Brain microvascular endothelial cell (primary cell): Measurements from ENCODE around the gene WDR37.

Experiments used
- DNase-seq: peaks from one replicate; pipeline ENCODE4 v3.0.0-alpha.2; 2020
- H3K27ac ChIP-seq: fragments of 250-450 bp; sonication (Bioruptor Pico); 2 replicates; pipeline ENCODE4 v1.5.1; 2020; ENCODE audit warnings: mild to moderate bottlenecking, moderate library complexity
- H3K27me3 ChIP-seq: fragments of 250-450 bp; sonication (Bioruptor Pico); replicated peaks from 2 replicates; pipeline ENCODE4 v1.5.1; 2020; ENCODE audit warnings: mild to moderate bottlenecking
- H3K36me3 ChIP-seq: fragments of 250-450 bp; sonication (Bioruptor Pico); replicated peaks from 2 replicates; pipeline ENCODE4 v1.5.1; 2020; ENCODE audit warnings: mild to moderate bottlenecking
- H3K4me3 ChIP-seq: 2 replicates; pipeline ENCODE4 v1.5.1; 2011; ENCODE audit warnings: low read depth, mild to moderate bottlenecking, control low read depth, low read length, moderate library complexity
- in situ Hi-C: cut with HindIII; loops from 2 replicates; pipeline ENCODE4 v1.10.0; 2017; ENCODE audit warnings: low sequenced_read_pairs, low pct_ligation_motif_present
- TF ChIP-seq, protein P1 (sequence below): IDR thresholded peaks from 2 replicates; pipeline ENCODE4 v1.5.1; 2011; ENCODE audit warnings: low read depth, mild to moderate bottlenecking, moderate library complexity, low read length, control low read depth, inconsistent platforms; ENCODE audit errors: missing control alignments

WDR37 gene

DNA sequence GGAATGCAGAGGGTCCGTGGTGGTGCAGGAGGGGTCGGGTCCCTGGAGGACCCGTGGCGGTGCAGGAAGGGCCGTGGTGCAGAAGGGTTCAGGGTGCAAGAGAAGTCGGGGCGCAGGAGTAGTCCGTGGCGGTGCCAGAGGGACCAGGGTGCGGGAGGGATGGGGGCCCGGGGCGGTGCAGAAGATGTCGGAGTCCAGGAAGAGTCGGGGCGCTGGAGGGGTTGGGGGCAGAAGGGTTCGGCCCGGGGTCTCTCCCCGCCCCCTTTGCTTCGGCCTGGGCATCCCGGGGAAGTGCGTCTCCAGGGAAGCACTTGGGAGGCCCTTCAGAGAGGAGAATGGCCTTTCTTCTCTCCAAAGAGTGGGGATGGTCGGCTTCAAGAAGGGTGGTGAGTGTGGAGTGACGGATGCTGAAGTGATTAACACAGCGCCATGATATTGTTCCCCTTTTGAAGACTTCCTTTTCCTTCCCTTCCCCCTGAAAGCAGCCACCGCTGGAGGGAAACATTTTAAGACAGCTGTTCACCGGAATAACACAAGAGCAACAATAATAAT lies 997 bp downstream of the WDR37 start:
- no peaks in the 10 kb centered on the region for H3K27me3 ChIP-seq
- TF ChIP-seq, protein P1, sequence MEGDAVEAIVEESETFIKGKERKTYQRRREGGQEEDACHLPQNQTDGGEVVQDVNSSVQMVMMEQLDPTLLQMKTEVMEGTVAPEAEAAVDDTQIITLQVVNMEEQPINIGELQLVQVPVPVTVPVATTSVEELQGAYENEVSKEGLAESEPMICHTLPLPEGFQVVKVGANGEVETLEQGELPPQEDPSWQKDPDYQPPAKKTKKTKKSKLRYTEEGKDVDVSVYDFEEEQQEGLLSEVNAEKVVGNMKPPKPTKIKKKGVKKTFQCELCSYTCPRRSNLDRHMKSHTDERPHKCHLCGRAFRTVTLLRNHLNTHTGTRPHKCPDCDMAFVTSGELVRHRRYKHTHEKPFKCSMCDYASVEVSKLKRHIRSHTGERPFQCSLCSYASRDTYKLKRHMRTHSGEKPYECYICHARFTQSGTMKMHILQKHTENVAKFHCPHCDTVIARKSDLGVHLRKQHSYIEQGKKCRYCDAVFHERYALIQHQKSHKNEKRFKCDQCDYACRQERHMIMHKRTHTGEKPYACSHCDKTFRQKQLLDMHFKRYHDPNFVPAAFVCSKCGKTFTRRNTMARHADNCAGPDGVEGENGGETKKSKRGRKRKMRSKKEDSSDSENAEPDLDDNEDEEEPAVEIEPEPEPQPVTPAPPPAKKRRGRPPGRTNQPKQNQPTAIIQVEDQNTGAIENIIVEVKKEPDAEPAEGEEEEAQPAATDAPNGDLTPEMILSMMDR, result no peak
- no peak for DNase-seq
- peak overlapping the region; percentile 100 for H3K27ac ChIP-seq
- no peaks in the 10 kb centered on the region for H3K36me3 ChIP-seq
- peak overlapping the region; percentile 98 for H3K4me3 ChIP-seq
- in situ Hi-C loops, result no loop called here

DNA sequence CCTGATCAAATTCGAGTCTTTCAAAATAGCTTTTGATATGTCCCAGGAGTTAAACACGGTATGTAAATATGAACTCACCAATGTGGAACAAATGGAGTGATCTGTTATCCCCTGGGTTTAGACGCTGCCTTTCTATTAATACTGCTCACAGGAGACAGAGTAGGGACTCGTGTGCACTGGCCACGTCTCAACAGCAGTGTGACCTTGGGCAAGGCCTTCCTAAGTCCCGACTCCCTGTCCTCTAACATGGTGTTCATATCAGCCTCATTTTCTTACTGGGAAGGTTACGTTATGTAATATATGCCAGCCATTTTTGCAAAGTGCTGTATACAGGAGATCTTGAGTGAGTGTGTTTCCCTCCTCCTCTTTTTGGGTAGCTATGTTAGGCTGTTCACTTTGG lies 1.8 kb downstream of the WDR37 start:
- Histone ChIP-seq H3K27ac (no peak overlapping the region), H3K4me3 (no peak overlapping the region), H3K27me3 (no peaks in the 10 kb centered on the region), H3K36me3 (no peaks in the 10 kb centered on the region)
- DNase-seq, result no peak
- in situ Hi-C loops, result no loop called here
- TF ChIP-seq, protein P1, result no peak

DNA sequence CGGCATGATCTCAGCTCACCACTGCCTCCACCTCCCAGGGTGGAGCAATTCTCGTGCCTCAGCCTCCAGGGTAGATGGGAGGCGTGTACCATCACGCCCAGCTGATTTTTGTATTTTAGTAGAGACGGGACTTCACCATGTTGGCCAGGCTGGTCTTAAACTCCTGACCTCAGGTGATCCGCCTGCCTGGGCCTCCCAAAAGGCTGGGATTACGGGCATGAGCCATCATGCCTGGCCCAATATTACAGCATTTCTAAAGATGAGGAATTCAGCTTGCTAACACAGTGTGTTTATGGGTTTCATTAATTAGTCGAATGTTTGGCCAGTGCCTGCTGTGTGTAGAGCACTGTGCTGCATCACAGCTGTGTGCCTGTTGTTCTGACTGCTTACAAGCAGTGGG lies 3.7 kb downstream of the WDR37 start:
- no peak for DNase-seq
- Histone ChIP-seq H3K27ac (no peak overlapping the region), H3K36me3 (peaks cover 7% of the 10 kb centered on the region), H3K27me3 (no peaks in the 10 kb centered on the region), H3K4me3 (no peak overlapping the region)
- in situ Hi-C loops, result no loop called here
- TF ChIP-seq, protein P1, result no peak

DNA sequence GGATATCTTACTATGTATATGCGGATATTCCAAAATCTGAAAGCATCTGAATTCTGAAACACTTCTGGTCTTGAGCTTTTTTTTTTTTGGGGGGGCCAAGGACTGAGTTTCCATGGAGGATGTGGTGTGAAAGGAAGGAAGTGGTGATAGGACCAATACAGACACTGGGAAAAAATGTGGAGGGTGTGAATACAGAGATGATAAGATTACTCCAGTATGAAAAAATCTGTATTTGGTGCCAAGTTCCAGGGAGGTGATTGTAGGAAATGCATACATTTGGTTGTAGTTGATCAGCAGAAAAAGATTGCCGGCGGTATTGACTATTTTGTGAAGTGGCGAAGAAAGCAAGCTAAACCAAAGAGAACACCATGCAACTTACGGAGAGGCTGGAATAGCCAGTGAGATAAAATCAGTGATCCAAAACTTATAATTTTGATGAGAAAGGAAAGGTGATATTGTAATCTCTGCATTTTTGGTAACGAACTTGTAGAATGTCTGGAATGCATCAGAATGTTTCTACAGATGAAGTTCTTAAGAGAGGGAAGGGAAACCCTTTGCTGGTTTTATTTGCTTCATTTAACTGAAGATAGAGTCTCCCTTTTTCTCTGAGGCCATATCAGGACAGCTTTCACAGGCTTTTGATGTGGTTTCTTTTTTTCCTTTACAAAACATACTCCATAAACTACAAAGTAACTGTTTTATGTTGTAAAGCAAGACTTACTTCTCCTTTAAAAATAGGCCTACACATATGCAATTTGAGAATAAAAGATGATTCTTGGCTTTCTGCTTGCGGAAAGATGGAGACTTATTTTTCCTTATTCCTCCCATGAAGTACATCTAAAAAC lies 6.0 kb downstream of the WDR37 start:
- TF ChIP-seq, protein P1, result no peak
- peak; percentile 65 for DNase-seq
- Histone ChIP-seq H3K36me3 (peaks cover 7% of the 10 kb centered on the region), H3K27me3 (no peaks in the 10 kb centered on the region), H3K4me3 (no peak overlapping the region), H3K27ac (peak overlapping the region; percentile 18)
- in situ Hi-C loops, result no loop called here

DNA sequence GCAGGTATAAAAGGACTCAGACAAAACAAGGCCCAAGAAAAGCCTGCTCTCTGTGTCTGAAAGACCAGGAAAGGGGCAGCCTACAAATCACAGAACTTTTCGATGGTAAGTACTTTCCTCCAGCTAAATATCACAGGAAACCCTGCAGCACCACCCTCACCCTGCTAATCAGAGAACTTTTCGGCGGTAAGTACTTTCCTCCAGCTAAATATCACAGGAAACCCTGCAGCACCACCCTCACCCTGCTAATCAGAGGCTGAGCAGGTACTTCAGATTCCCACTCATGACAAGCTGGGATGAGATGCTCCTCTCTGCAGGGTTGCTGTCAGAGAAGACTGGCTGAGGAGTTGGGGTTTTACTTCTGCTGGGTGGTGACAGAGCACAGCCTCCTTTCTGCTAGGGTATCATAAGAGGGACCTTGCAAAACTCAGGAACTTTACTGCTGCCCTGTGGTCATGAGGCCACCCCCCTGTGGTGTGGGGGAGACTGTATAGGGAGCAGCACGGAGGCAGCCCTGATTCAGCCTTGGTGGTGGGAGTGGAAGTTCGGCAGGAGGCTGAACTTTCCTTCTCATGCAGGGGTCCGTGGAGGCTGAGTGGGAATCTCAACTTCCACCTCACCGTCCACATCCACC lies 7.2 kb downstream of the WDR37 start:
- TF ChIP-seq, protein P1, result no peak
- Histone ChIP-seq H3K4me3 (no peak overlapping the region), H3K27me3 (no peaks in the 10 kb centered on the region), H3K36me3 (peaks cover 7% of the 10 kb centered on the region), H3K27ac (no peak overlapping the region)
- DNase-seq, result no peak
- in situ Hi-C loops, result no loop called here
